Endothelial cell of umbilical vein (primary cell): Measurements from ENCODE around the gene ITPR1. TPM values are rescaled to one million over a fixed set of nuclear protein-coding genes. Genes with fewer than 3 reads are reported as not detected.

Source experiments
- BruUV-seq: library from RNA; stranded (reverse); fragments of 400-500 nt; replicated peaks from 2 replicates; lab custom pipeline; 2021; lab: Mats Ljungman, UMichigan
- CTCF ChIA-PET: fragments of 300-600, 350-600 bp; sonication (Branson Sonifier 250); formaldehyde crosslinking; loops from one replicate; lab custom pipeline; 2021; ENCODE audit warnings: antibody characterized with exemption, inconsistent platforms; lab: Charles Lee
- POLR2A ChIA-PET: fragments of 300-600, 350-600 bp; sonication (Branson Sonifier 250); formaldehyde crosslinking; loops from one replicate; lab custom pipeline; 2021; ENCODE audit warnings: antibody characterized with exemption, inconsistent platforms; lab: Charles Lee
- DNase-seq: peaks from one replicate; pipeline ENCODE4 v3.0.0-alpha.2; 2011; ENCODE audit warnings: low read depth, low spot score
- FAIRE-seq: peaks from 2 replicates; lab custom pipeline; 2011; peaks lifted over from hg19 to GRCh38; lab: Jason Lieb, UNC
- H2AFZ ChIP-seq: 2 replicates; pipeline ENCODE4 v1.6.0; 2012; ENCODE audit warnings: low read depth, low read length, control low read depth, inconsistent platforms
- H3K27ac ChIP-seq: 2 replicates; pipeline ENCODE4 v1.5.1; 2011; ENCODE audit warnings: low read depth, mild to moderate bottlenecking, control low read depth, low read length, moderate library complexity; ENCODE audit not compliant: insufficient read depth
- H3K27me3 ChIP-seq, 2 experiments: 2 replicates each; pipeline versions ENCODE4 v1.6.0 to v1.6.1; 2011; ENCODE audit warnings: low read length in 2 of 2, mixed read lengths in 1 of 2; ENCODE audit not compliant: control insufficient read depth in 2 of 2, insufficient read depth in 2 of 2
- H3K36me3 ChIP-seq, 2 experiments: 2 replicates in 1 of 2; 3 replicates in 1 of 2; pipeline ENCODE4 v1.5.1; 2011; ENCODE audit warnings: low read length in 2 of 2, mild to moderate bottlenecking in 1 of 2, moderate library complexity in 1 of 2; ENCODE audit not compliant: control insufficient read depth in 2 of 2, insufficient read depth in 2 of 2; ENCODE audit errors: extremely low read depth in 1 of 2
- H3K4me1 ChIP-seq: 3 replicates; pipeline ENCODE4 v1.5.1; 2011; ENCODE audit warnings: mild to moderate bottlenecking, low read length; ENCODE audit not compliant: control insufficient read depth, insufficient read depth; ENCODE audit errors: extremely low read depth
- H3K4me2 ChIP-seq: 2 replicates; pipeline ENCODE4 v1.6.1; 2011; ENCODE audit warnings: low read length, control low read depth, mixed read lengths; ENCODE audit not compliant: insufficient read depth
- H3K4me3 ChIP-seq, 3 experiments: fragments of 200-600 bp in 1 of 3; sonication (generic), shearing (Covaris generic) in 1 of 3; replicated peaks in 1 of 3; 2 replicates each; pipeline ENCODE4 v1.5.1; 2011 to 2016; ENCODE audit warnings: control low read depth in 3 of 3, low read length in 3 of 3, mild to moderate bottlenecking in 2 of 3, inconsistent platforms in 1 of 3, low read depth in 1 of 3, moderate library complexity in 1 of 3; ENCODE audit not compliant: insufficient read depth in 1 of 3
- H3K79me2 ChIP-seq: 2 replicates; pipeline ENCODE4 v1.6.0; 2012; ENCODE audit warnings: low read length, inconsistent platforms; ENCODE audit not compliant: control insufficient read depth, insufficient read depth
- H3K9ac ChIP-seq: replicated peaks from 2 replicates; pipeline ENCODE3; 2011; ENCODE audit warnings: low read length, control low read depth; ENCODE audit not compliant: insufficient read depth; ENCODE audit errors: extremely low read depth
- H3K9me1 ChIP-seq: replicated peaks from 3 replicates; pipeline ENCODE4 v1.6.0; 2011; ENCODE audit warnings: mild to moderate bottlenecking, low read length; ENCODE audit not compliant: control insufficient read depth, insufficient read depth; ENCODE audit errors: extremely low read depth
- H3K9me3 ChIP-seq: replicated peaks from 2 replicates; pipeline ENCODE4 v1.5.1; 2012; ENCODE audit warnings: low read length, inconsistent platforms; ENCODE audit not compliant: control insufficient read depth, insufficient read depth
- H4K20me1 ChIP-seq: replicated peaks from 2 replicates; pipeline ENCODE3; 2011; ENCODE audit warnings: mild to moderate bottlenecking, low read length; ENCODE audit not compliant: control insufficient read depth, insufficient read depth; ENCODE audit errors: extremely low read depth
- CTCF ChIP-seq, 2 donors: IDR thresholded peaks; 1 replicate in 1 of 2; 2 replicates in 1 of 2; pipeline ENCODE4 v1.5.1; 2011; ENCODE audit warnings: low read length in 2 of 2, mild to moderate bottlenecking in 2 of 2, moderate library complexity in 2 of 2, control low read depth in 1 of 2, inconsistent platforms in 1 of 2, low read depth in 1 of 2; ENCODE audit not compliant: insufficient read depth in 1 of 2; ENCODE audit errors: extremely low read depth in 1 of 2
- EZH2 ChIP-seq: IDR thresholded peaks from 2 replicates; pipeline ENCODE4 v1.6.1; 2012; ENCODE audit warnings: borderline replicate concordance, low read depth, mild to moderate bottlenecking, moderate library complexity, low read length, inconsistent platforms; ENCODE audit not compliant: severe bottlenecking
- FOS ChIP-seq: IDR thresholded peaks from 2 replicates; pipeline ENCODE4 v1.6.1; 2011; ENCODE audit warnings: mild to moderate bottlenecking, low read length, moderate library complexity, borderline replicate concordance; ENCODE audit not compliant: insufficient read depth
- GATA2 ChIP-seq: IDR thresholded peaks from 2 replicates; pipeline ENCODE4 v1.7.0; 2011; ENCODE audit warnings: low read depth, mild to moderate bottlenecking, moderate library complexity, mixed read lengths, low read length; ENCODE audit not compliant: insufficient read length, insufficient read depth
- JUN ChIP-seq: IDR thresholded peaks from 2 replicates; pipeline ENCODE4 v1.6.1; 2011; ENCODE audit warnings: borderline replicate concordance, low read depth; ENCODE audit not compliant: insufficient read length, insufficient read depth
- MYC ChIP-seq: IDR thresholded peaks from one replicate; pipeline ENCODE4 v1.6.1; 2011; ENCODE audit warnings: mild to moderate bottlenecking, low read depth, low read length
- POLR2A ChIP-seq: IDR thresholded peaks from 2 replicates; pipeline ENCODE4 v1.6.1; 2012; ENCODE audit warnings: low read depth, mild to moderate bottlenecking, control low read depth, low read length
- POLR2AphosphoS5 ChIP-seq: IDR thresholded peaks from 2 replicates; pipeline ENCODE4 v1.6.1; 2012; ENCODE audit warnings: low read depth, mild to moderate bottlenecking, control low read depth, low read length, moderate library complexity; ENCODE audit not compliant: insufficient read depth
- dilution Hi-C: fragments of 300-500 bp; cut with MboI; formaldehyde crosslinking; loops from one replicate; pipeline ENCODE4 v1.15.0; 2019; ENCODE audit warnings: low sequenced_read_pairs; ENCODE audit not compliant: extremely low pct_ligation_motif_present
- intact Hi-C: fragments of 100-400 bp; cut with micrococcal nuclease; formaldehyde crosslinking; loops from one replicate; pipeline ENCODE4 v1.10.0; 2022
- polyA plus RNA-seq, 4 experiments: library from polyadenylated mRNA; depleted of rRNA in 3 of 4; stranded (reverse) in 3 of 4; unstranded in 1 of 4; fragments of >200 nt; gene quantifications; 2 replicates each; pipeline versions ENCODE4 v1.2.1 to v1.2.3, GENCODE V29; 2011 to 2012; ENCODE audit warnings: missing spikeins in 1 of 4
- total RNA-seq: library from RNA; stranded (reverse); gene quantifications from 2 replicates; pipeline ENCODE4 v1.2.3, GENCODE V29; 2021
- TF ChIP-seq, protein P1 (sequence below): IDR thresholded peaks from 2 replicates; pipeline ENCODE4 v1.6.1; 2011; ENCODE audit not compliant: insufficient read depth, insufficient read length

Gene ITPR1
- total and polyA plus RNA-seq, 2 donors (not counting 3 experiments of a cell fraction or from before 2014, with no cell fraction given), result 5.1 to 16.1 TPM

DNA sequence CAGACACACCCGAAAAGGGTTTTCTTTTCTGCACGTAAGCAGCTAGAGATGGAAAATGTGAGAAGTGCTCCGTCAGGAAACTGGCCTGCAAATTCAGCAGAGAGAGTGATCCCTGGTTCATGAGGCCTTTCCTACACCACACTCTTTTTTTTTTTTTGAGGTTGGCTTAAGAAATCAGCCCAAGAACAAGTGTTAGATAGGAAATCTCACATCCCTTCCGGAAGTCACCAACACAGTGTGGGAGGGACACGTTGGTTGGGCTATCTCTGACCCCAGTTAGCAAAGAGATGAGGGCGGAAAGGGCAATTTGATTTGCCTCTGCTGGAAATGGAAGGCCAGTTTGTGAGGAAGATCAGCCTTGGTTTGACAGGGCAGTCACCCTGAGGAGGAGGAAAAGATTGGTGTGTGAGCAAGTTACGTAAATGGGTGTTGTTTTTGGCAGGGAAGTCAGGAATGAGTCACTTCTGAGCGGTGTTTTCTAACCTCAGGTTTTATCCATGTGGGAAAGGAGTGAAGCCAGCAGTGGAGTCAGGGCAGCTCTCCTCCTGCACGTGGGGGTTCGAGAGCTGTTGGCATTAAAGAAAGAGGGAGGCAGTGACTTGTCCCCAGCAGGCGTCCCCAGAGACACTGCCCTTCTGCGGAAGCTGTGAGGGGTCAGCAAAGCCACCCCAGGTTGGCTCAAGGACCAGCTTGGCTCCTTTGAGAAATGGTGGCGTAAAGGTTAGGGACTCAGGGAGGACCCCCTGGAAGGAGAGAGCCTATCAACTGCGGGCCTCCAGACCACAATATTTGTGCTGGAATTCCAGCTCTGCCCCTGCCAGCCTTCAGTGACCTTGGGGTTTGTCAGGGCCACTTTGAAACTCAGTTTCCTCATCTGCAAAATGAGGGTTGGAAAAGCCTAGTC lies 248.5 kb downstream of the ITPR1 start:
- H3K4me3 ChIP-seq, result peak overlapping the region in 1 of 3 experiments; percentile 10
- no peaks in the 10 kb centered on the region for H3K36me3 ChIP-seq
- FAIRE-seq, result peak; percentile 92
- H3K9ac ChIP-seq, result peak overlapping the region; percentile 85
- H3K27me3 ChIP-seq, result no peaks in the 10 kb centered on the region
- no peaks in the 10 kb centered on the region for H3K79me2 ChIP-seq
- peak overlapping the region; percentile 99 for H3K27ac ChIP-seq
- ChIA-PET CTCF (interaction anchor here (0.8 to 1.5 kb wide), 3 partner anchors 10 to 235 kb away, joined by 3 to 11 read pairs (median 4); no protein-coding TSS in a partner anchor), POLR2A (no interaction called here)
- intact Hi-C loops, result loop anchor here (1.0 kb wide), 7 partner anchors 19 to 285 kb away; no protein-coding TSS in a partner anchor
- H2AFZ ChIP-seq, result peak overlapping the region; percentile 72
- TSS peak; percentile 96 for BruUV-seq
- H4K20me1 ChIP-seq, result no peaks in the 10 kb centered on the region
- peaks cover 28% of the 10 kb centered on the region for H3K4me1 ChIP-seq
- peak overlapping the region; percentile 73 for H3K4me2 ChIP-seq
- no peaks in the 10 kb centered on the region for H3K9me3 ChIP-seq
- TF ChIP-seq FOS (peak; percentile 86), CTCF (IDR thresholded peaks at IDR 0.05; ENCODE audit: extremely low read depth in 1 of 2, insufficient read depth in 1 of 2, low read depth in 1 of 2, low read length in 2 of 2) (no peak), GATA2 (peak; percentile 76), POLR2A (peak; percentile 41), MYC (no peak), EZH2 (no peak), POLR2AphosphoS5 (peak; percentile 45), JUN (peak; percentile 97)
- TF ChIP-seq, protein P1, sequence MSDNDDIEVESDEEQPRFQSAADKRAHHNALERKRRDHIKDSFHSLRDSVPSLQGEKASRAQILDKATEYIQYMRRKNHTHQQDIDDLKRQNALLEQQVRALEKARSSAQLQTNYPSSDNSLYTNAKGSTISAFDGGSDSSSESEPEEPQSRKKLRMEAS, result peak; percentile 84
- dilution Hi-C loops, result no loop called here
- H3K9me1 ChIP-seq, result no peaks in the 10 kb centered on the region
- peak; percentile 99 for DNase-seq
